Stomach (tissue), 9 donors: Measurements from ENCODE around the gene GPR50. TPM values are rescaled to one million over a fixed set of nuclear protein-coding genes. Genes with fewer than 3 reads are reported as not detected.

ENCODE experiments used
- DNase-seq, 2 donors: peaks; one replicate each; pipeline versions ENCODE4 v3.0.0 to v3.0.0-alpha.2; 2013 to 2019
- H3K27ac ChIP-seq, 5 donors: fragments of 200-600 bp in 4 of 5; sonication (generic) in 4 of 5; one replicate each; pipeline ENCODE4 v1.5.1; 2013 to 2019; ENCODE audit warnings: mild to moderate bottlenecking in 1 of 5, moderate library complexity in 1 of 5
- H3K27me3 ChIP-seq, 3 donors: fragments of 200-600 bp; sonication (generic); one replicate each; pipeline ENCODE4 v1.5.1; 2017 to 2019; ENCODE audit warnings: mixed run types in 1 of 3
- H3K36me3 ChIP-seq, 4 donors: fragments of 200-600 bp; sonication (generic); 1 replicate in 3 of 4; 2 replicates in 1 of 4; pipeline ENCODE4 v1.5.1; 2016 to 2019
- H3K4me1 ChIP-seq, 4 donors: fragments of 200-600 bp; sonication (generic); one replicate each; pipeline ENCODE4 v1.5.1; 2016 to 2019
- H3K4me3 ChIP-seq, 4 donors: fragments of 200-600 bp; sonication (generic) in 3 of 4; one replicate each; pipeline ENCODE4 v1.5.1; 2016 to 2019; ENCODE audit warnings: mild to moderate bottlenecking in 1 of 4
- H3K9me3 ChIP-seq, 4 donors: fragments of 200-600 bp; sonication (generic); one replicate each; pipeline ENCODE4 v1.5.1; 2016 to 2019
- EP300 ChIP-seq: sonication (generic); formaldehyde crosslinking; IDR thresholded peaks from one replicate; pipeline ENCODE4 v1.6.1; 2017; ENCODE audit warnings: antibody characterized with exemption
- POLR2A ChIP-seq, 4 donors: fragments of 450-650 bp; IDR thresholded peaks; one replicate each; pipeline ENCODE4 v1.6.1; 2016; ENCODE audit warnings: antibody characterized with exemption in 4 of 4, control low read depth in 2 of 4, mild to moderate bottlenecking in 1 of 4, moderate library complexity in 1 of 4
- POLR2AphosphoS5 ChIP-seq, 3 donors: sonication (generic); formaldehyde crosslinking; IDR thresholded peaks; one replicate each; pipeline ENCODE4 v1.6.1; 2016; ENCODE audit warnings: antibody characterized with exemption in 3 of 3
- WGBS, 5 donors: extraction: QIAGEN DNeasy Blood & Tissue Kit in 3 of 5; methylation state at CpG; one replicate each; pipeline versions ENCODE4 v1.1.5 to v1.1.7; 2013 to 2018; 5-methylcytosine and 5-hydroxymethylcytosine counted together
- intact Hi-C: fragments of 100-400 bp; cut with DNase I; formaldehyde crosslinking; loops from one replicate; pipeline ENCODE4 v1.15.1; 2023; ENCODE audit warnings: low total_unique reads
- polyA plus RNA-seq, 3 donors: library from polyadenylated mRNA; stranded (reverse); fragments of 200-250 nt; gene quantifications; one replicate each; pipeline ENCODE4 v1.2.3, GENCODE V29; 2013
- total RNA-seq, 5 donors: library from RNA; depleted of rRNA; stranded (reverse); fragments of >200 nt; gene quantifications; one replicate each; pipeline versions ENCODE4 v1.1.0 to v1.2.3, GENCODE V29; 2014 to 2016
- TF ChIP-seq, protein P1 (sequence below), 7 experiments: fragments of 450-650 bp in 4 of 7; fragments of 200-600 bp in 3 of 7; sonication (generic) in 3 of 7; IDR thresholded peaks; one replicate each; pipeline ENCODE4 v1.5.1; 2016 to 2019; ENCODE audit warnings: antibody characterized with exemption in 7 of 7, control low read depth in 2 of 7, mild to moderate bottlenecking in 1 of 7
- donor health status: healthy with polysubstance abuse.
- donor health status: Bipolar disorder and iron deficiency.
- donor health status: healthy.

Gene GPR50
- total and polyA plus RNA-seq, 8 donors = not detected

DNA sequence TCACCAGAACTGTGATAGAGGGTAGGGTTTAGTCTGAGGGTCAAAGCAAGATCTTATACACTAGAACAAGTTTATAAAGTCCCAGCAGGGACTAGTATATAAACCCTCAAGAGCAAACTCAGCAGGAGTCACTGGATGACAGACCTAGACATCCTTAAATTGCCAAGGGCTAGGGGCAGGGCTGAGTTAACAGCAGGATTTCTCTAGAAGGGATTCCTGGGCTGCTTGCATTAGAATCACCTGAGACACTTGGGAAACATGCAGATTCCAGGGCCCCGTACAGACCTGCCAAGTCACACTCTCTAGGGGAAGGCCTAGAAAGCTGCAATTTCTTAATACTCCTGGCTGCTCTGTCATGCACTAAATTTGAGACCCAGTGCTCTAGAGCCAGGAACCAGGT lies 6.6 kb upstream of the GPR50 start:
- intact Hi-C loops = no loop called here
- TF ChIP-seq, protein P1, sequence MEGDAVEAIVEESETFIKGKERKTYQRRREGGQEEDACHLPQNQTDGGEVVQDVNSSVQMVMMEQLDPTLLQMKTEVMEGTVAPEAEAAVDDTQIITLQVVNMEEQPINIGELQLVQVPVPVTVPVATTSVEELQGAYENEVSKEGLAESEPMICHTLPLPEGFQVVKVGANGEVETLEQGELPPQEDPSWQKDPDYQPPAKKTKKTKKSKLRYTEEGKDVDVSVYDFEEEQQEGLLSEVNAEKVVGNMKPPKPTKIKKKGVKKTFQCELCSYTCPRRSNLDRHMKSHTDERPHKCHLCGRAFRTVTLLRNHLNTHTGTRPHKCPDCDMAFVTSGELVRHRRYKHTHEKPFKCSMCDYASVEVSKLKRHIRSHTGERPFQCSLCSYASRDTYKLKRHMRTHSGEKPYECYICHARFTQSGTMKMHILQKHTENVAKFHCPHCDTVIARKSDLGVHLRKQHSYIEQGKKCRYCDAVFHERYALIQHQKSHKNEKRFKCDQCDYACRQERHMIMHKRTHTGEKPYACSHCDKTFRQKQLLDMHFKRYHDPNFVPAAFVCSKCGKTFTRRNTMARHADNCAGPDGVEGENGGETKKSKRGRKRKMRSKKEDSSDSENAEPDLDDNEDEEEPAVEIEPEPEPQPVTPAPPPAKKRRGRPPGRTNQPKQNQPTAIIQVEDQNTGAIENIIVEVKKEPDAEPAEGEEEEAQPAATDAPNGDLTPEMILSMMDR (IDR thresholded peaks at IDR 0.05) = no peak
- TF ChIP-seq POLR2A (IDR thresholded peaks at IDR 0.05) = no peak
- no peak for TF ChIP-seq EP300
- TF ChIP-seq POLR2AphosphoS5 (IDR thresholded peaks at IDR 0.05) = no peak
- no peak overlapping the region for H3K27ac ChIP-seq
- no peaks in the 10 kb centered on the region for H3K4me1 ChIP-seq
- 67 to 95% (median 91%) methylated on average over 1 of the region's 1 CpG; no CpG with 5 or more reads in 1 of the 5 donors for WGBS, 5 donors
- H3K4me3 ChIP-seq = no peak overlapping the region
- H3K9me3 ChIP-seq = peaks cover 0 to 8% (median 3%) of the 10 kb centered on the region in 4 donors
- no peak for DNase-seq
- peaks cover 0 to 13% (median 3%) of the 10 kb centered on the region in 3 donors for H3K27me3 ChIP-seq
- no peaks in the 10 kb centered on the region for H3K36me3 ChIP-seq

DNA sequence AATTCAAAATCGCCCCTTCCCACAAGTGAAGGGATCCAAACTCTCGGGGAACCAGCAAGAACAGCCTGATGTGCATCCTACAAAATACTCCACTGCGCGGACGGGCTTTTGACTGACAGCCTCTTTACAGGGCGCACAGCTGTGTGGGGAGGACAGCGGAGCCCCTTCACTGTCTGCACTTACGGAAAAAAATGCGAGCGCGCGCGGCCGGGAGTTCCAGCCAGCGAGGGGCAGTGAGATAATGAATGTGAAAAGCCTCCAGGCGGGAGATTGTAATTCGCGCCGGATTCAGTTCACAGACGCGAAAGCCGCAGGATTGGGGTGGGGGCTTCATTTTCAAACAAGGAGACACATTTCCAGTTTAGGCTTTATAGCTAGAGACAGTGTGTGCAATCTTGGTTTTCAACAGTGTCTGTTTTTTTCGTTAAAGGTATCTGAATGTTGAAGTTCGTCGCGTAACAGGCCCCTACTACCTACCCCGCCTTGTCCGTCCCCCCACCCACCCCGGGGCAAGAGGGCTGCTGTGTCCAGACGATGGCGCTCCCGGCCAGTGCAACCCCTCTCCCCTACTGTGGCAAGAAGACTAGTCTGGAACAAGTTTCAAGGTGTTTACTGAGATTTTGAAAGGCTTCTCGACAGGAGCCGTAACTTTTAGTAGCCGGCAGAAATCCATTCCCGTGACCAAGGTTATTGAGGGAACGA lies 1.7 kb upstream of the GPR50 start:
- Histone ChIP-seq H3K4me1 (peaks cover 0 to 20% (median 11%) of the 10 kb centered on the region in 4 donors), H3K9me3 (peaks cover 0 to 28% (median 14%) of the 10 kb centered on the region in 4 donors), H3K27me3 (peaks cover 0 to 63% (median 35%) of the 10 kb centered on the region in 3 donors), H3K4me3 (no peak overlapping the region), H3K27ac (no peak overlapping the region), H3K36me3 (no peaks in the 10 kb centered on the region)
- intact Hi-C loops = no loop called here
- DNase-seq = no peak
- 4 to 37% (median 13%) methylated on average over 18 to 37 of the region's 37 CpGs for WGBS, 5 donors
- no peak for TF ChIP-seq EP300
- TF ChIP-seq POLR2A (IDR thresholded peaks at IDR 0.05) = no peak

DNA sequence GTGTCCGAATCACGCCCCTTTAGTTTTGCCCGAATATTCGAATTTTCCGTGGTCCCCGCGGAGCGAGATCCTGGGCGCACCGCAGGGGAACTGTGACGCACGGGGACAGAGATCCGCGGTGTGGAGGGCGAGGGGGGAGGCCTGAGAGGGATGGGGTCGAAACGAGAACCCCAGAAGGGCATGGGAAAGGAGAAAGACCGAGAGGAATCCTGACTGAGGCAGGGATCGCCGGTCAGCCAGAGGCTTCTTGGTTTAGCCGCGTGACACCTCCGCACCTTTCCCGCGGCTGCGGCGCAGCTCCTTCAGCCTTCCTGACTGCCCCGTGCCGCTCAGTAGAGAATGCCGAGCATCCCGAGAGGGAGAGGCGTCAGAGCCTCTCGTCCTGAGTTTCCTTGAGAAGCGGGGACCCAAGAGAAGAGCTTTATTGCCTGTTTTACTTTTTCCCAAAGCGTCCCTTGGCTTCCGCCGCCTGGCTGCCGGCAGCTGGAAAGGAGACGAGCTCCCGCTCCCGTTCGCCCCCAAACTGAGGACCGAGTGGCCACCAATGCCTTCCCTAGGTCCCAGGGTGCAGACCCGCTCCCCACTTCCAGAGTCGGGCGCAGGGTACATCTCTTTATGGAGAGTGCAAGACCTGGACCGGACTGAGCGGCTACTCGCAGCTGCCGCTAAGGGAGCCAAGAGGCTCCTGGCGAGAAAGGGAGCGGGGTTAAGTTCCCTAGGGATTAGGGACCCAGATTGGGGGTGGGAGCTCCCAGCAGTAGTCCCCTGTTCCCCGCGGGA lies 911 bp upstream of the GPR50 start:
- Histone ChIP-seq H3K27me3 (peaks cover 0 to 70% (median 35%) of the 10 kb centered on the region in 3 donors), H3K4me1 (peaks cover 0 to 20% (median 11%) of the 10 kb centered on the region in 4 donors), H3K27ac (no peak overlapping the region), H3K4me3 (no peak overlapping the region), H3K36me3 (no peaks in the 10 kb centered on the region), H3K9me3 (peaks cover 0 to 33% (median 14%) of the 10 kb centered on the region in 4 donors)
- 6 to 43% (median 9%) methylated on average over 18 to 54 of the region's 54 CpGs for WGBS, 5 donors
- TF ChIP-seq POLR2A (IDR thresholded peaks at IDR 0.05) = no peak
- intact Hi-C loops = no loop called here
- DNase-seq = no peak

DNA sequence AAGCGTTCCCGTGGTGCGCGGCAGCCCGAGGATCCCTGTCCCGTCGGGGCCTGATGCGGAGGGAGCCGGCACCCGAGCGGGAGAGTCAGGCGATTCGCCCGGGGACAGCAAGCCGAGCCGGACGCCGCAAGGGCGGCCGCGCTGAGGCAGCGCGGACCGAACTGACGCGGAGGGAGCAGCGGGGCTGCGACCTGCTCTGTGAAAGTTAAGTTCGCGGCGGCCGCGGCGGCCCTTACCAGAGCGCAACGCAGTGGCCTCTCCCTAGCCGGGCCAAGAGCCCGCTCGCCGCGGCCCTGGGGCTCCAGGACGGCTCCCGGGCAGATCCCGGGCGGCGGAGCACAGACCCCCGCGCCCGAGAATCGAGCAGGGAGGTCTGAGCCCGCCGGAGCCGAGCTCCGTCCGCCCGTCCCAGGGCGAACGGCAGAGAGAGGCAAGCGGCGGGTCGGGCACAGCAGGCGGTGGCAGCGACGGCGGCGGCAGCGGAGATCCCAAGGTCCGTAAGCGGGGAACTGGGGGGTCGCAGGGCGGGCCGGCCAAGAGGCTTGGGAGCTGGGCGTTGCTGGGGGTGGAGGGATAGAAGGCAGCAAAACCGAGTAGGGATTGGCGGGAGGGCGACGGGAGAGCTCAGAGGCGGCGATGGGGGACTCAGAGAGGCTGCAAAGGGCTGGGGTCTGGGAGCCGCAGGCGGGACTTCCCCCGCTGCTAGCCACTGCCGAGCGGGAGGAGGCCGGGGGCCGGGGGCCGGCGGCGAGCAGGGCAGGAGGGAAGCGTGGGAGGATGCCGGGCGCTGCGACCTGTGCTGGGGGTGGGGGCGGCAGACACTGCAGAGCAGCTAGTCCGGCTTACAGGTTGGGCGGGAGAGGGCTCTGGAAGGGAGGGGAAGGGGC lies 1.0 kb downstream of the GPR50 start:
- H3K36me3 ChIP-seq = no peaks in the 10 kb centered on the region
- TF ChIP-seq POLR2A (IDR thresholded peaks at IDR 0.05) (no peak), EP300 (no peak), POLR2AphosphoS5 (IDR thresholded peaks at IDR 0.05) (no peak)
- TF ChIP-seq, protein P1 (IDR thresholded peaks at IDR 0.05) = no peak
- peak overlapping the region in 3 of 4 donors; percentile 11 to 22 (median 22) for H3K4me3 ChIP-seq
- intact Hi-C loops = no loop called here
- 0 to 41% (median 9%) methylated on average over 14 to 93 of the region's 96 CpGs for WGBS, 5 donors
- peaks cover 0 to 20% (median 11%) of the 10 kb centered on the region in 4 donors for H3K4me1 ChIP-seq
- DNase-seq = peak in 1 of 2 donors; percentile 20
- no peak overlapping the region for H3K27ac ChIP-seq
- peaks cover 0 to 33% (median 14%) of the 10 kb centered on the region in 4 donors for H3K9me3 ChIP-seq
- peaks cover 0 to 83% (median 44%) of the 10 kb centered on the region in 3 donors for H3K27me3 ChIP-seq

DNA sequence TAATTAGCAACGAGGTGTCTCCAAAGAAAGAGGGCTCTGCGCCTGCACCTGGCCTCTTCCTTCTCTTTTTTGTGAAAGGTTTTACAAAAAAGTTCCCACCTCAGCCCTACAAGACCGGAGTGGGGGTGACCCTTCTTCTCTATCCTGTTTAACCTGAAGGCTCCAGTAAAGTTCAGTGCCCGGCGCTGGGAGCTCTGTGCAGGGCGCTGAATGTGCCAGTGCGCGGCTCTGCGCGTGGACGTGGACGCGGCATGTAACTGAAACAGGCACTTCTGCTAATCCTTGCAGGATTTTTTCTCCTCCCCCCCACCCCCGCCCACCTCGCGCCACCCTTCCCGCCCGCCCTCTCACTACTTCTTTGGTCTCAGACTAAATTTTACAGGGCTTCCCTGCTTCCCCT lies 2.4 kb downstream of the GPR50 start:
- H3K27ac ChIP-seq = no peak overlapping the region
- peak overlapping the region in 1 of 4 donors; percentile 22 for H3K4me3 ChIP-seq
- H3K4me1 ChIP-seq = peaks cover 0 to 20% (median 11%) of the 10 kb centered on the region in 4 donors
- H3K9me3 ChIP-seq = peaks cover 0 to 27% (median 14%) of the 10 kb centered on the region in 4 donors
- WGBS, 5 donors = 7 to 42% (median 8%) methylated on average over 13 to 18 of the region's 18 CpGs
- DNase-seq = no peak
- TF ChIP-seq EP300 (no peak), POLR2A (IDR thresholded peaks at IDR 0.05) (no peak), POLR2AphosphoS5 (IDR thresholded peaks at IDR 0.05) (no peak)
- TF ChIP-seq, protein P1 (IDR thresholded peaks at IDR 0.05) = no peak
- no peaks in the 10 kb centered on the region for H3K36me3 ChIP-seq
- intact Hi-C loops = no loop called here
- H3K27me3 ChIP-seq = peaks cover 0 to 88% (median 44%) of the 10 kb centered on the region in 3 donors
